ENCODE data around the gene RASSF8.
"Not testable (repeated sequence)": the region's sequence is repeated elsewhere in the genome, so short reads cannot be mapped to it uniquely, and the experiment has no call there.

Gene RASSF8

DNA sequence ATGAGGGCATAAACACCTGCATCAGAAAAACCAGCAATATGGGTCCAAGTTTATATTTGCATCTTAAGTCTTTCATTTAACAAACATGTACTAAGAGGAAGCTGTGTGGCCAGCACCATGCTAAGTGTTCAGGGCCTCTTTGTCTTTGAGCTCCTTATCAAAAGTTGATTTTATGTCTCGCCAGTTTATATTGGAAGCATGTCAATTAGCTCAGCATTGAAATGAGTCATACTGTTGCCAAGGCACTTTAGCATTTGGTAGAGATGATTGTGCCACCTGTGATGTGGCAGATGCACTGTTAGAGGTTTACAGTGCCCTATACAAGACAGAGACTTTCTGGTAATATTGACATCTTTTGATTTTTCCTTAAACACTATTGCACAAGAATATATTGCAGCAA, 97.9 kb downstream of the RASSF8 start:
- DNase-seq = no peak

DNA sequence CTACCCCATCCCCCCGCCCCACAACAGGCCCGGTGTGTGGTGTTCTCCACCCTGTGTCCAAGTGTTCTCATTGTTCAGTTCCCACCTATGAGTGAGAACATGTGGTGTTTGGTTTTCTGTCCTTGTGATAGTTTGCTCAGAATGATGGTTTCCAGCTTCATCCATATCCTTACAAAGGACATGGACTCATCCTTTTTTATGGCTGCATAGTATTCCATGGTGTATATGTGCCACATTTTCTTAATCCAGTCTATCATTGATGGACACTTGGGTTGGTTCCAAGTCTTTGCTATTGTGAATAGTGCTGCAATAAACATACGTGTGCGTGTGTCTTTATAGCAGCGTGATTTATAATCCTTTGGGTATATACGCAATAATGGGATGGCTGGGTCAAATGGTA, 98.8 kb downstream of the RASSF8 start:
- not testable (repeated sequence) for DNase-seq

DNA sequence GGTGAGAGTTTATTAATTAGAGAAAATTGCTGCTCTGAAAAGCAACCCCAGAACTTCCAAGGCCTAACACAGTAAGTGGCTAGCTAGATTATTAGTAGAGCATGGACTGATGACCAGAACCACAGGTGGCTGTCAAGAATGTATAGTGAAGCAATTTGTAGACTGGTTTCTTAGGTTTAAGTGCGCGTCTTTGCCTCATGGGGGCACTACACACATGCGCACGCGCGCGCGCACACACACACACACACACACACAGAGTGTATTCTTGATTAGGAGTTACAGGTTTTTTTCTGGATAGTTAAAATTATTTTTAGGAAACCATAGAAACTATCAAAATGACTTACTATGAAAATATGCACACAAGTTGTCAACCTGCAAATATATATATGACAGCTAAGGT, 99.8 kb downstream of the RASSF8 start:
- no peak for DNase-seq

DNA sequence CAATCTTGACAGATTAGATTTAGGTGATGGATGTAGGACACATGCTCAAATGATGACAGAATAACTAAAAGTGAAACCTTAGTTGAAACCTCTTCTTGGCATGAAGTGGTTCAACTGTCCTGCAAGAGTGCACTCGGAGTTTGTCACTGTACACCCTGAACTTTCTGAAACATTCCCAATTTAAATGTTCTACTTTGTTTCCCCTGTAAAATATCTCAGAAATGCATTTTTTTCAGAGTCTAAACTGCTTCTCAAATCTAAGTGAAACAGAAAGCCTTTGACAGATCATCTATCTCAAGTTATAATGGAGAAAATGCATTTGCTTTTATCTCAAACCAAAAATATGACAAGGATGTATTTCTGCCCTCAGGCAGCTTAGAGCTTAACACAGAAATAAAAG, 100.3 kb downstream of the RASSF8 start:
- DNase-seq = no peak

DNA sequence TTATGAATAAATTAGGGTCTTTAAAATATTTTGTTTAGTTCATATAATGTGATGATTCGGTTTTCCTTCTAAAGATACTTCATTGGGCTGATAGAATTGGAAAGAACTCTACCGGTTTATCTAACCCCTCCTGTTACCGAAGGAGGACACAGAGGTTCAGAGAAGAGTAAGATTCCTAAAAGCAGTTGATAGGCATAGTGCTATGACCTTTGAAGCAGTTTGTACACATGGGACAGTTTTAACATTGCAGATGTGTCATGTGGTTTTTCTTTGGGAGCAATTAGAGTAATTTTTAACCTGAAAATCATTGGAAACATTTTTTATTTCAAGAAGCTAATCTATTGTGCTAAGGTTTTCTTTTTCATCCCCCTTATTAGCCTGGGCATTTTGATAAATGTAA, 103.5 kb downstream of the RASSF8 start:
- no peak for DNase-seq

DNA sequence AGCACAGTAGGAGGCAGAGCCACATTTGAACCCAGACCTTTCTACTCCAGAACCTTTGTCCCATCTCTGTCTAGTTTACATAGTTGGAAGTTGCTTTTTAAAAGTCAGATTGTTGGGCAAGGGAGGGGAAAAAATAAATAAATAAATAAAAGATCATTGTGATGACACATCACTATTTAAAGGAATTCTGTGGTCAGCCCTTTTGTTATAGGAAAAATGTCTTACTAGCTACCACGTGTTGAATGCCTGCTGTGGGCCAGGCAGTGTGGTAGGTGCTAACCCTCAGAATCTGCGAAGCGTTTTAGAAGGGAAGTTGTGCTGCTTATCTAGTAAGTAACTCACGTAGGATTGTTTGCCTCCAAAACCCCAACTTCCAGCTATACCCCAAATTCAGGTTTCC, 104.1 kb downstream of the RASSF8 start:
- no peak for DNase-seq

DNA sequence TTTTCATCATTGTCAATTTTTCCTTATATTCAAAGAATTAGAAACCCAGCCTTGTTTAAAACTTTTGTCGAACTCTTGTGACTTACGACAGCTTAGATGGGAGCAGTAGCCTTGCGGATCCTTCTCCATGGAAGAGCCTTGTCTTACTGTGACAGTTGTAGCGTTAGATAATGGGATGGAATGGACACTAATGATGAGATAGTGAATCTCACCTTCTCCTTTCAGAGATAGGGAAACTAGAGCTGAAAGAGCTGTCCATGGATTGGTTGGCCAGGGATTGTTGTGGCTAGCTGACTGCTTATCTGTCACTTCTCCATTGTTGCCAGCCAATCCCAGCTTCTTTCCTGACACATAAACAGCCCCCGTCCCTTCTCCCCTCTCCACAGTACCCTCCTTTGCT, 107.0 kb downstream of the RASSF8 start:
- DNase-seq = no peak

DNA sequence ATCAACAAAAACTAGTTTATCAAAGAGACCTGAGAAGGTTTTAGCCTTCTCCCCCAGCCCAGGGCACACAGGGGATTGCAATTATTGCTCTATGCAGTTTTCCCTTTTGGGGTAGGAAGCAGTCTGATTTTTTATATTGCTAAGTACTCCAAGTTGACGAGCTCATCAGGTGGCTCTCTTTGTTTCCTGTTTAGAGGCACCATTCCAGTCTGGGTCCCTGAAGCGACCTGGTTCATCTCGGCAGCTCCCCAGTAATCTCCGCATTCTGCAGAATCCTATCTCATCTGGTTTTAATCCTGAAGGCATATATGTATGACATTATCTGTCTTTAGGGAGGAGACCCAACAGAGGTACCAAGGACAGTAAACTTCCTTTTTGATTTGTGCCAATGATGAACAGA, 110.0 kb downstream of the RASSF8 start:
- no peak for DNase-seq

DNA sequence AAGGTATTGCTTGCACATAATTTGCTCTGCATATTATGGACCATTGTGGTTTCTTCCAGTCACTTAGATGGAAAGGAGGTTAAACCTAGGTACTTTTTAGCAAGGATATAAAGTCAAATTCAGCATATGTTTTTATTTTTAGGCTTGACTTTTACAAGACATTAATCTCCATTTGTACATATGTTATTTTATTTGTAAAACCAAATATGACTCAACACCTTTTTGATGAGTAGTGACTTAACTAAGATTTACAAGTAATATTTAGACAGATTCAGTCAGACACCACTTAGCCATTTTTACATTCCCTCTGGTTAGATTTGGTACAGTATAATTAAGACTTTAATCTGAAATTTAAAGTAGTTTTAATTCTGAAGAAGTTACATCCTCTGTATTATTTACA, 111.3 kb downstream of the RASSF8 start:
- DNase-seq = no peak

DNA sequence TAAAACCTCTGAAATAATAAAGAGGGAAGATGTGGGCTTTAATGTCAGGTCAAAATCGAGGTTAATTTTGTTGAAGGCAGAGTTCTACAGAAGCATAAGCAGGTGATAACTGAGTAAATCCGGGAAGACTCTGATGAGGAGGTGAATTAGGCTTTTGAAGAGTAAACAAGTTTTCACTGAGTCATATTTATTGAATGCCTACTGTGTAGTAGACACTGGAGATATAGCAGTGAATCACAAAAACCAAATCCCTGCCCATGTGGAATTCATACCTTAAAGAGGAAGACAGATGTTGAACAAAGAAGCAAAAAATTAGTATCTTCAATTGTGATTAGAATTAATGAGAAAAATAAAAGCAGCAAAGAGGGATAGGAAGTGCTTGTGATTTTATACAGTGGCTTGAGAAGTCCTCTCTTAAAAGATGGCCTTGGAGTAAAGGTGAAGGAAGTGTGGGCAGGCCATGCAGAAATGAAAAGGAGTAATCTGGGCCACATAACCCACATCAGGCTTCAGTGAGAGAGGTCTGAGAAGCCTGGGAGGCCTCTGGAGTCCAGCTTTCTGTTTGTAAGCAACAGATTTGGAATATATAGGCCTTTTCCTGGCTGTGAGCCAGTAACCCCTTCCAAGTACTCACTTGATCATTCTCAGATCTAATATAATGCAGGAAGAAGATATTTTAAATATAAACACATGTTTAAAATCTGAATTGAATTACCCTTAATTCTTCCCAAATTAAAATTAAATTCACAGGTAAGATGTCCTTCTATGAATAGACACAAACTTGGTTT, 119.6 kb downstream of the RASSF8 start:
- no peak for DNase-seq

DNA sequence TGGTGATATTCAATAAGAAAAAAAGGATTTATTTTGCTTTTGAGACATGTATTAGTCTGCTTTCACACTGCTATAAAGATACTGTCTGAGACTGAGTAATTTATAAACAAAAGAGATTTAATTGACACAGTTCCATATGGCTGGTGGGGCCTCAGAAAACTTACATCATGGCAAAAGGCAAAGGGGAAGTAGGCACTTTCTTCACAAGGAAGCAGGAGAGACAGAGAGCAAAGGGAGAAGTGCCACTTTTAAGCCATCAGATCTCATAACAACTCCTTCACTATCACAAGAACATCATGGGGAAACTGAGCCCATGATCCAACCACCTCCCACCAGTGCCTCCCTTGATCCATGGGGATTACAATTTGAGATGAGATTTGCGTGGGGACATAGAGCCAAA, 122.4 kb downstream of the RASSF8 start:
- no peak for DNase-seq

DNA sequence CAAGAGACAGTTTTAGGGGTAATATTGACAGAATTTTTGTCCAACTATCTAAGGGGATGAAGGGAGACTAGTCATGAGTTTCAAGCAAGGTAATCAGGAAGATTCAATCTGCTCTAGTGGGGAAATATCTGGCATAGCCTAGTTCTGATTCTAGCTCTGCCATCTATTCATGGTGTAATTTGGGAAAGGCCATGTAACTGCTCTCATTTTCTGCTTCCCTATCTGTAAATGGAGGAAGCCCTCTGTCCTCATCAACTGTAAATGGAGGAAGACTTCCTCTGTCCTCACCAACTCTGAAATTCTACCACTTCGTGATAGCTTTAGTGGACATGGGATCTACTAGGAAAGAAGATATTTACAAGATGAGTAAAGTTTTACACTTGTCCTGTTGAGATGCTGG, 128.5 kb downstream of the RASSF8 start:
- no peak for DNase-seq

DNA sequence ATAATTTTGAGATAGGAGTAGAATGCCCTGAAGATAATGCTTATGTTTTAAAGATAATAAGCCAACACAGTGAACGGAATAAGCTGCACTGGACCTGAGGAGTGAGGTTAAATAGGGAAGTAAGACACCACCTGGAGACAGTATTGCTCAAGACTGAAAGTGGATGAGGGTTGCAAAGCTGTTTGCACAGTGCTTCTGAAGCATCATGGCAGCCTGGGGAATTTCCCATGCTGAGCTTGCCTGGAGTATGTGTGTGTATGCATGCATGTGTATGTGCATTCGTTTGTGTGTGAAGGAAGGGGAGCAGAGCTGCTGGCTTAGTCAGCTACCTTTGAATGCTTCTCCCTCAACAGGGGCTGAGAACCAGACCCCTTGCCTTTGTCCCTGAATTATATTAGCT, 130.5 kb downstream of the RASSF8 start:
- DNase-seq = no peak

DNA sequence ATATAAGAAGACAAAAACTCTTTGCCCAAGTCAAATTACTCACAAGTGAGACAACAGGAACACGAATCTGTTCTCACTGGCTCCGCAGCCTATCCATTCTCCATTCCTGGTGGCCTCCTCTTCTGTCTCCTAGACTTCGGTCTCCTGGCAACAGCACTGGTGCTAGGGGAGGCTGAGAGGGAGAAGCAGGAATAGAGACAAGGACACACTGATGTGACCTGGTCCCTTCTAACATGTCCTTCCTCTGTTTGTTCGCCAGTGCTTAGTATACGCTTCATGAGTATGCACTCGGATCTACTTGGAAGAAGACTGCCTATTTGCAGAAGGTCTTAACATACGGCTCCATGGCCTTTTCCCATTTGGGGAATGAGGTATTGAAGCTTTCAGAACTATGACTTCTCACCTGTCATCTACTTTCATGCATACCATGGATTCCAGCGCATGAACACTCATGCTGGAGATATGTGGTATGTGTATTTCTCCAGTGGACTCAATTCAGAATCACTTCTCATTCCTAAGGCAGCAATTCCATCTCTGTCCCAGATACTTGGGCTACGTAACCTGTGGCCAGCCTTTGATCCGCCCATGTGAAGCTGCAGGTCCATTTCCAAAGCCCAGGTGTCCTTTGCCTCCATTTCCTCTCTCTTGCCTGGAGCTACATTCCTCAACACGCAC, 132.5 kb downstream of the RASSF8 start:
- DNase-seq = no peak

DNA sequence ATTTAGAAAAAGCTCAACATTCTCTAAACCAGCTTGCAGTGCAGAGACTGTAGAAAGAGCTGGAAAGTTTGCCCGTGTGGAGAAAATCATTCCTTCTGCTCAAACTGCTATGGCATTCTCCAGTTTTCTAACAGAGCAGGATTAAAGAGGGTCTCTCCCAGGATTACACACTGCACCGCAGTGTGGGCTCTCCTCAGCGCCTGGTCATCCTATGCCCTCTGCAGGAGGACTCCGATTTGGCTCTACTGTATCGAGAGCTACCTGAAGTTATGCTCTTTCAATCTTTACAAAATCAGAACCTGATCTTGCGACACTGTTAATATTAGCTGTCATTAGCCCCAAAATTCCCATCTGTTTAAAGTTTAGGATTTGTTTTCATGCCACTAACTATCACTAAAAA, 133.3 kb downstream of the RASSF8 start:
- peak in 9 of 58 donors; percentile 9 to 39 (median 13) for DNase-seq

DNA sequence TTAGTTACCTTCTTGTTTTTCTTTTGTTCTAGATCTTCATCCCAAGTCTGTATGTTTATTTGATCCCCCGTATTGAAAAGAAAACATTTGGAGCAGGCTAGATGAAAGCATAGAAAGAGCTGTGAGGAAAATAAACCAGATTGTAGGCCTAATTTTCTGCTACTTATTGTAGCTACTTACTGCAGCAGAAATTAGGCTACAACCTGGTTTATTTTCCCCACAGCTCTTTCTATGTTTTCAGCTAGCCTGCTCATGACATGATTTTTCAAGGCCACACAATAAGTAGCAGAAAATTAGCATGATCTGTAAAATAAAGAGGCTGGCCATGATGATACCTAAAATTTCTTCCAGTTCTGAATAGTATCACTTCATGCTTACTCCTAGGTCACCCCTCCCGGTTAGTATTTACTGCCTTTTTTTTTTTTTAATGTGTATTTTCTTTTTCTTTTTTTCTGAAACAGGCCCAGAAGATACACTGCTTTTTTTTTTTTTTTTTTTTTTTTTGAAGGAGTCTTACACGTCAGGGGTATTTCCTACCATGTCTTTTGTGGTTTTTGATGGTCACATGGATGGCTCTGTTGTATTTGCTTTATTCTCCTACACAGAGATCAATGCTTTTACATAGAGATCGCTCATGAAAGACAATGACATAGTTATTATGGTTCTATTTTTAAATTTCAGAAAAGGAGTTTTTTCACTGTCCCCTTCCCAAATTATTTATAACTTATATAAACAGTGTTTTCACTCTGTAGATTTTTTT, 134.0 kb downstream of the RASSF8 start:
- no peak for DNase-seq

DNA sequence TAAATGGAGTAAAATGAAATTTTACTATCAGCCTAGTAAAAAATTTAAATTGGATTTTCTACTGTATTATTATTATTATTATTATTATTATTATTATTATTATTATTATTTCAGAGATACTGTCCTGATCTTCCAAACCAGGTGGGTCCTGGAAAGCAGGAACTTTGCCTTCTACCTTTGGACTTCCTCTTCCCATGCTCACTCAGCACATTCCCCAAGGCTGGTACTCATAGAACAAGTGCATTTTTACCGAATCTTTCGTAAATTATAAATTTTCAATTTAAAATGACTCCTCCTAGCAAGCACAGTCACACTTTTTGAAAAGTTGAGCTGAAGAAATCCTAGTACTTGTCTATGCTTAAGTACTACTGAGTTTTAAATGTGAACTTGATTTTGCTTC, 136.7 kb downstream of the RASSF8 start:
- DNase-seq = no peak

DNA sequence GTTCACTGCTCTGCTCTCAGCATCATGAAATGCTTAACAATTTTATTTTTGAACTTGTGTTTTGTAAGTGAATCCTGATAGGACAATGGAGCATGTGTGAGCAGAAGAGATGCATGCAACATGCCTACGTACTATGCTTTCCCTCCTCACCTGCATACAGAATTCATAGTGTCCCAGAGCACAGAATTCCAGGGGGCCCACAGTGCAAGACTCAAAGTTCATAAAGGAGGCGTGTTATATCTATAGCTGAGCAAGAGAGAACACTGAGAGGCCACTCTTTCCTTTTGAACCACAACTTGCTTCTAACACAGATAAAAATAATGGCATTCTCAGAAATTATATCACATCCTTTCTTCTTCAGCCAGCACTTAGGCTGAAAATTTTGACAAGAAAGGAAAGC, 137.6 kb downstream of the RASSF8 start:
- no peak for DNase-seq

DNA sequence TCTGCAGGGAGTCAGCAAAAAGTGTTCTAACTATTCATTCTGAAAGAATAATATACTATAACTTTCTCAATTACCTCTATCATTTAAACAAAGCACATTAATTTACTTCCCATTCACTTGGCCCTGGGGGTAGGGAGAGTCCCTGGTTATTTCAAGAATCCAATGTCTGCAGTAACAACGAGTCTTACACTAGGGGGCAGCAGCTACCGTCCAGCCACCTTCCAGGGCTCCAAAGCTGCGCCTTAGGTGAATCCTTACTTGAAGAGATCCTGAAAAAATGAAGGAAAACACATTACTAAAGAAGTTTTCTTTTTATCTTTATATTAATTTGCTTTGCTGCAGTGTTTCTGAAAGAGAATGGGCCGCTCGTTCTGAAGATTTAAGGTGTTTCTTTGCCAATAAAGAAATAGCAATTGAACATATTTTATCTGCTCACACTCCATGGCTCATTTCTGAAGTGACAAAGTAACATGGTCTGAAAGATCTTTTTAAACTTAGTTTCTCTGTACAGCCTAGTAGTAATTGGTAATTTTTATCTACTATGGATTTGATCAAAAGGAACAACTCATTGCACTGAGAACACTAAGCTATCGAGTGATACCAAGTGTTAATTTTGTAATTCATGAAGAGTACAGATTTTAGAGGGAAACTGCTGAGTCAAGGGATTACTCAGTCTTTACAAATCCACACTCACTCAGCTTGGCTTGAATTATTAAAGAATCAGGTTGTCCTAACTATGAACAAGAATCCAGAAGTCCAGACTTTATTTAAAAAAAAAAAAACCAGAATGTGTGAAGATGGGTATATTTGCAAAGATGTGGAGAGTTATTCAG, 138.8 kb downstream of the RASSF8 start:
- DNase-seq = peak in 51 of 58 donors; percentile 7 to 84 (median 54)

DNA sequence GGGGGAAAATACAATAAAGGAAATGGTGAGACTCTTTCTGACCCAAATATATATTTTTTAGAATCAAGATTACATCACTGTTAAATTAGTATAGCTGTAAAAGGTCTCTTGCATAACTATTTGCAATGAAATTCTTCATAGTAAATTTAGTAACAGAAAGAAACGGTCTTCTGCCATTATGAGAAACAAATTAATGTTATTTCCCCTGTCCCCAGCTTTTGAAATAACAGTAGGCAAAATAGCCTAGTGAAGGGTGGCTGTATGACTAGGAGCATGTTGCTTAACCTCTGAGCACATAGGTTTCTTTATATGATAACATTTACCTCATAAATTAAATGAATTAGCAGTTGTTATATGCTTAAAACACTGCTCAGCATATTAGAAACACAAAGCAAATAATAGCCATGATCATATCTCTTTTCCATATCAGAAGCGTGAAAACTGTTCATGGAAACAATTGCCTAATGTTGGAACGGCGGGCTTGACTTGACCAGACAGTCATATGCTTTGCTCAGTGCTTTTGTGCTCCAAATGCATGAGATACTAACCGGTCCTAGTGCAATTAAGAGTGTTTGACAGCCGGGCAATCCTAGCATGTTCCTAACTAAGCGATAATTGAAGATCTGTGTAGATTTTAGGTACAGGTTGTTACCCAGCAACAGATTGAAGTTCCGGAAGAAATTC, 142.3 kb downstream of the RASSF8 start:
- DNase-seq = no peak

DNA sequence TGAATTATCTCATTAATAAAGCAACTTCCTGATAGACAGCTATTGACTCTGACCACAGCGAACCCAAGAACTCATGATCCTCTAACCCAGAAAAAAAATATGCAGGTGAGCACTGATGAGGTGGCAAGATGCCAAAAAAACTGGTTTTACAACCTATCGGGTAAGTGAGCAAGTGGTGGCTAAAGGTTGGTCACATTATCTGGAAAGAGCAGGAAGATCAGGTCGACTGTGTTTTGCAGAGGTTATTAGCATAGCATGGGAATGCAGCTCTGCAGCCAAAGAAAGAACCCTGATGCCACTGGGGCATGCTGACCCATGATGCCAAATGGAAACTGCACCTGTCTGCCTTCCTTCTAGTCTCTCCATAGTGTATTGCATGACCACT, 142.9 kb downstream of the RASSF8 start:
- DNase-seq = no peak
